Activated T-helper 1 cell treated with anti-CD3 and anti-CD28 coated beads, Interleukin-2, amount 50 U/mL, for 16 hours (primary cell): ENCODE data around the gene ICOS.

Experiments used
- DNase-seq, 2 donors: peaks; one replicate each; pipeline ENCODE4 v3.0.0-alpha.2; 2020; ENCODE audit warnings: low read depth in 1 of 2, low spot score in 1 of 2

Gene ICOS

GRCh38 chr2:204005940-204006721 lies 69.6 kb downstream of the ICOS start:
- DNase-seq = no peak

- no peak for DNase-seq
Observed at GRCh38 chr2:204008352-204008751, 71.8 kb downstream of the ICOS start.

- no peak for DNase-seq
Observed at GRCh38 chr2:204010628-204011560, 74.3 kb downstream of the ICOS start.
